ENCODE measurements around the gene OR8G5.

Gene OR8G5

DNA sequence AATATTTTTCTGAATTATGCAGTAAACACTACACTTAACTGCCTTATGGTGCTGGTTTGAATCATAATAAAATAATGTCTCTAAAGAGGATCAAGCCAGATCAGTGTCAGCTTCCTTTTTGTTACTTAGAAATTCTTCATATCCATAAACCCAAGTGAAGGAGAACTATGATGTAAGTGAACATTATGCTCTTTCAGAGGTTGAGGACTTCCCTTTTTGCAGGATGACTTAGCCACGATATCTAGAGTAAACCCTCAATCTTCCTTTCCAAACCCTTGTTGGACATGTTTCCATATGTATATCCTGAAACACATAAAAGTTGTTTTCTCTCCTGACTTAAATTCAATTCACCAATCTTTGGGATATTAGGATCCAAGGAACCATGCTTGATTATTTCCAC lies 38.5 kb downstream of the OR8G5 start:
- no peak for DNase-seq

- DNase-seq, result no peak
Measured at GRCh38 chr11:124296016-124296415, 39.8 kb downstream of the OR8G5 start.

GRCh38 chr11:124297921-124298320 lies 41.7 kb downstream of the OR8G5 start:
- no peak for DNase-seq

- no peak for DNase-seq
Measured at GRCh38 chr11:124301548-124301947, 45.4 kb downstream of the OR8G5 start.

- DNase-seq, result no peak
Measured at GRCh38 chr11:124302347-124303125, 46.4 kb downstream of the OR8G5 start.

- no peak for DNase-seq
Measured at GRCh38 chr11:124307093-124307492, 50.9 kb downstream of the OR8G5 start.

DNA sequence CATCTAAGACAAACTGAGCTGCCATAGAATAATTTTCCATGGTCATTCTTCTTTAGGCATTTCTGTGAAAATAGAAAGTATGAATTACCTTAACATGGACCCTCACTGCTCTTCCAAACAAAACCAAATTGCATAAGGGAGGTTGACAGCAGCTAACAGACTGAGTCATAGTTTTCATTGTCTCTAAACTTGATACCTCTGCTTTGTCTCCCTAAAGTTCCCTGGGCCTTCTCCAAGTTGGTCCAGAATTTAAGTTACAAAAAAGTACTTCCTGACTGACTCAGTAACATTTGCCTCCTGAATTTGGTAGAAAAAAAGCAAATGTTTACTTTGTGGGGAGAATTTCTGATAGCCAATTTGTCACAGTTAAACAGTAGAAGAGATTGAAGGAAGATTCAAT lies 54.5 kb downstream of the OR8G5 start:
- DNase-seq, result no peak

DNA sequence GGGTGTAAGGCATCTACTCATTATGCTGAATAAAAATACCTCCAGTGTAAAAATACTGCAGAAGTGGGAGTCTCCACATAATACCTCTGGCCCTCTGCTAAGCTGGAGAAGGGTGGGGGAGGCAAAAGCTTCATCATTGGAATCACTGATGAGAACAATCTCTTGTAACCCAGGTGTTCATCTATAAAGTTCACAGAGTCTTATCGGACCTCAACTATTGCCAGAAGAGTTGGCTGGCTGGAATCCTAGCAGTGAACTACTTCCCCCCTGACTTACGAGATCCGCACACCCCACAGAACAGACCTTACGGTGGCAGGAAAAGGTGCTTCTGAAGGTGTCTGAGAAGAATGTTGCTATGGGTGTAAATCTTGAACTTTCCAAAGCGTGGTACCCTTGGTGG lies 55.1 kb downstream of the OR8G5 start:
- DNase-seq, result no peak

GRCh38 chr11:124311670-124312069 lies 55.5 kb downstream of the OR8G5 start:
- no peak for DNase-seq

DNA sequence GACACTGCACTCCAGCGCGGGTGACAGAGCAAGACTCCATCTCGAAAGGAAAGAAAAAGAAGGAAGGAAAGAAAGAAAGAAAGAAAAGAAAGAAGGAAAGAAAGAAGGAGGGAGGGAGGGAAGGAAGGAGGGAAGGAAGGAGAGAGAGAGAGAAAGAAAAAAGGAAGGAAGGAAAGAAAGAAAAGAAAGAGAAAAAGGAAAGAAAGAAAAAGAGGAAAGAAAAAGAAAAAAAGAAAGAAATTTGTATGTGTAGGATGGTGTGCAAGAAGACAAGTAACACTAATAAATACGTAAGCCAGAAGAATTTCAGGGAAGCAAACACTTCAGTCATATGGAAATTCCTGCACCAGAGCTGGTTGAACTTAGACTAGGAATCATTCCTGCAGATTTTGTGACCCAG lies 57.0 kb downstream of the OR8G5 start:
- no peak for DNase-seq

DNA sequence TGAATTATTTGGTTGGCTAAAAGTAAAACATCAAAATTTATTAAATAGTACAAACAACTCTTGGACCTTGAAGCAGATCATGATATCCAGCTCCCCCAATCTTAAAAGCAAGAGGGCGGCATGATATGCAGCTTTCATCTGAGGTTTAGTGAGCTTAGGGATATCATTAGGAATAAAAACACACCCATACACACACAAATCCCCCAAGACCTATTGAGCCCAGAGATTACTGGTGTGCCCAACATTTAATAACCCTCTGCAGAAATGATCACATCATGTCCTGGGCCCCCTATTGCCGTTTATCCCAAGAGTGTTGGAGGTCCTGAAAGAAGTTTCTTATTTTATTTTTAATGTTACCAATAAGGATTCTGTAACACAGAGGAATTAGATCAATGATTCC lies 57.7 kb downstream of the OR8G5 start, which contains the start of gene OR8D1:
Gene OR8D1 (minus strand): TSS at position 101 of the 400 bp plus-strand sequence. CDS start 3,183 bp downstream, outside the sequence.
- no peak for DNase-seq

DNA sequence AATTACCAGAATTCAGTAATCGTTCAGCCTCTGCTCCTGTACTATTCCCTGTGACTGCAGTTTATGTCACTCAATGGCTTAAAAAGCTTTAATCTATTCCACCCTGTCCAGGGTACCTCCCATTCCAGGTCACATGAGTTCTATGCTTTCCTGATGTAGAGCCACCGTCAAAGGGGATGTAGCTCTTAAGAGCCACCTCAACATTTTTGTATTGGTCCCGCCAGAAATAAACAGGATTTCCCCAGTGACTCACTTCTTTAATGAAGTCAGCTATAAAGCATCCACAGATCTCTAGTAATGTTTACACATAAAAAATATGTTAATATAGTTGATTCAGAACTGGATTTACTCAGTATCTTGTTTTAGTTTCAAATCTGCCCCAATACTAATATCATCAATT lies 58.9 kb downstream of the OR8G5 start:
- DNase-seq, result no peak

Data from activated CD4-positive, alpha-beta T cell treated with anti-CD3 and anti-CD28 coated beads for 48 hours (primary cell).